H9 (cell line): ENCODE data around the gene PLEKHO1. TPM values are rescaled to one million over a fixed set of nuclear protein-coding genes. Genes with fewer than 3 reads are reported as not detected.

Experiments used
- DNase-seq: peaks from one replicate; pipeline ENCODE4 v3.0.0-alpha.2; 2017
- H2AFZ ChIP-seq: one replicate; pipeline ENCODE4 v1.6.1; 2013; ENCODE audit warnings: mild to moderate bottlenecking, low read length, control low read depth, moderate library complexity
- H2AK5ac ChIP-seq: 2 replicates; pipeline ENCODE4 v1.6.1; 2013; ENCODE audit warnings: low read length, control low read depth, mixed read lengths; ENCODE audit not compliant: insufficient read length
- H2BK120ac ChIP-seq: one replicate; pipeline ENCODE4 v1.6.1; 2013; ENCODE audit warnings: low read depth, mild to moderate bottlenecking, low read length, control low read depth, inconsistent platforms; ENCODE audit not compliant: poor library complexity, severe bottlenecking
- H2BK12ac ChIP-seq: 2 replicates; pipeline ENCODE4 v1.6.1; 2013; ENCODE audit warnings: low read length, control low read depth, mixed read lengths, low read depth; ENCODE audit not compliant: insufficient read length
- H2BK15ac ChIP-seq: 2 replicates; pipeline ENCODE4 v1.6.1; 2013; ENCODE audit warnings: low read depth, low read length, control low read depth
- H2BK20ac ChIP-seq: one replicate; pipeline ENCODE4 v1.6.1; 2013; ENCODE audit warnings: low read depth, mild to moderate bottlenecking, low read length, control low read depth, inconsistent platforms; ENCODE audit not compliant: poor library complexity, severe bottlenecking
- H2BK5ac ChIP-seq: 2 replicates; pipeline ENCODE4 v1.6.1; 2013; ENCODE audit warnings: low read length, control low read depth, mixed read lengths; ENCODE audit not compliant: insufficient read length
- H3K14ac ChIP-seq: 2 replicates; pipeline ENCODE4 v1.6.1; 2013; ENCODE audit warnings: low read length, control low read depth; ENCODE audit not compliant: insufficient read depth
- H3K18ac ChIP-seq: 2 replicates; pipeline ENCODE4 v1.6.1; 2013; ENCODE audit warnings: low read depth, mild to moderate bottlenecking, mixed read lengths, low read length, control low read depth; ENCODE audit not compliant: insufficient read length
- H3K23ac ChIP-seq: 2 replicates; pipeline ENCODE4 v1.6.1; 2013; ENCODE audit warnings: low read length, control low read depth, mixed read lengths, low read depth; ENCODE audit not compliant: insufficient read length
- H3K23me2 ChIP-seq: 2 replicates; pipeline ENCODE4 v1.6.1; 2013; ENCODE audit warnings: low read depth, mild to moderate bottlenecking, mixed read lengths, low read length, control low read depth; ENCODE audit not compliant: insufficient read length, poor library complexity, severe bottlenecking
- H3K27ac ChIP-seq: 2 replicates; pipeline ENCODE4 v1.5.1; 2013; ENCODE audit warnings: low read length, control low read depth, mixed read lengths, low read depth; ENCODE audit not compliant: insufficient read length
- H3K27me3 ChIP-seq: 2 replicates; pipeline ENCODE4 v1.6.1; 2013; ENCODE audit warnings: low read length, control low read depth, inconsistent platforms; ENCODE audit not compliant: insufficient read depth
- H3K4ac ChIP-seq: 2 replicates; pipeline ENCODE4 v1.6.1; 2013; ENCODE audit warnings: low read depth, mild to moderate bottlenecking, control low read depth, inconsistent platforms, low read length, moderate library complexity
- H3K4me1 ChIP-seq: 2 replicates; pipeline ENCODE4 v1.6.1; 2013; ENCODE audit warnings: low read length, control low read depth, inconsistent platforms; ENCODE audit not compliant: insufficient read depth
- H3K4me2 ChIP-seq: 2 replicates; pipeline ENCODE4 v1.6.1; 2013; ENCODE audit warnings: low read length, control low read depth, mixed read lengths; ENCODE audit not compliant: insufficient read length, insufficient read depth
- H3K56ac ChIP-seq: 2 replicates; pipeline ENCODE4 v1.6.1; 2013; ENCODE audit warnings: low read depth, mild to moderate bottlenecking, mixed read lengths, low read length, control low read depth; ENCODE audit not compliant: insufficient read length
- H3K79me1 ChIP-seq: 2 replicates; pipeline ENCODE4 v1.6.1; 2013; ENCODE audit warnings: low read depth, mild to moderate bottlenecking, moderate library complexity, low read length, control low read depth, inconsistent platforms; ENCODE audit not compliant: insufficient read depth, poor library complexity, severe bottlenecking
- H3K79me2 ChIP-seq: 2 replicates; pipeline ENCODE4 v1.6.1; 2013; ENCODE audit warnings: low read length, control low read depth, inconsistent platforms; ENCODE audit not compliant: insufficient read depth
- H3K9ac ChIP-seq: 2 replicates; pipeline ENCODE4 v1.6.1; 2013; ENCODE audit warnings: low read length, control low read depth, mixed read lengths; ENCODE audit not compliant: insufficient read length; ENCODE audit errors: extremely low read depth
- H3K9me3 ChIP-seq: one replicate; pipeline ENCODE4 v1.6.1; 2013; ENCODE audit warnings: low read depth, low read length, inconsistent platforms; ENCODE audit not compliant: control insufficient read depth
- H3T11ph ChIP-seq: one replicate; pipeline ENCODE4 v1.6.1; 2013; ENCODE audit warnings: mild to moderate bottlenecking, low read length, control low read depth, inconsistent platforms
- H4K20me1 ChIP-seq: one replicate; pipeline ENCODE4 v1.6.1; 2013; ENCODE audit not compliant: control insufficient read depth, insufficient read length, insufficient read depth
- H4K5ac ChIP-seq: 2 replicates; pipeline ENCODE4 v1.6.1; 2013; ENCODE audit warnings: low read depth, mild to moderate bottlenecking, mixed read lengths, low read length, control low read depth; ENCODE audit not compliant: insufficient read length
- H4K8ac ChIP-seq: replicated peaks from 2 replicates; pipeline ENCODE4 v1.6.1; 2013; ENCODE audit warnings: low read length, control low read depth, mixed read lengths, low read depth; ENCODE audit not compliant: insufficient read length
- H4K91ac ChIP-seq: 2 replicates; pipeline ENCODE4 v1.6.1; 2013; ENCODE audit warnings: low read depth, mild to moderate bottlenecking, moderate library complexity, mixed read lengths, low read length, control low read depth; ENCODE audit not compliant: insufficient read length
- H3K27ac Mint-ChIP-seq, 3 experiments: 2 replicates in 2 of 3; 3 replicates in 1 of 3; pipeline ENCODE4 v1.8.0; 2020 to 2021; ENCODE audit warnings: mixed read lengths in 3 of 3, mild to moderate bottlenecking in 1 of 3, moderate library complexity in 1 of 3
- H3K27me3 Mint-ChIP-seq: 2 replicates; pipeline ENCODE4 v1.8.0; 2021; ENCODE audit warnings: low read depth, mild to moderate bottlenecking, moderate library complexity, mixed read lengths
- H3K36me3 Mint-ChIP-seq, 3 experiments: 2 replicates in 2 of 3; 3 replicates in 1 of 3; pipeline ENCODE4 v1.8.0; 2020 to 2021; ENCODE audit warnings: low read depth in 3 of 3, mixed read lengths in 3 of 3; ENCODE audit not compliant: insufficient read depth in 1 of 3
- H3K4me1 Mint-ChIP-seq, 2 experiments: 2 replicates each; pipeline ENCODE4 v1.8.0; 2020; ENCODE audit warnings: mixed read lengths in 2 of 2
- H3K4me3 Mint-ChIP-seq, 2 experiments: 2 replicates in 1 of 2; 3 replicates in 1 of 2; pipeline ENCODE4 v1.8.0; 2020 to 2021; ENCODE audit warnings: mild to moderate bottlenecking in 2 of 2, mixed read lengths in 2 of 2, moderate library complexity in 1 of 2
- H3K9me3 Mint-ChIP-seq, 2 experiments: 2 replicates in 1 of 2; 3 replicates in 1 of 2; pipeline ENCODE4 v1.8.0; 2020; ENCODE audit warnings: mild to moderate bottlenecking in 2 of 2, mixed read lengths in 2 of 2, moderate library complexity in 1 of 2
- CTCF ChIP-seq: fragments of 200-600 bp; sonication (generic); conservative IDR thresholded peaks from 3 replicates; pipeline ENCODE4 v1.8.0; 2021; ENCODE audit warnings: antibody characterized with exemption, mild to moderate bottlenecking
- WGBS: extraction: QIAGEN DNeasy Blood & Tissue Kit; methylation state at CpG from one replicate; pipeline ENCODE4 v1.1.7; 2013; ENCODE audit warnings: missing lambda C conversion rate, low lambda C conversion rate, mixed read lengths; ENCODE audit not compliant: insufficient read length; ENCODE audit errors: extremely low coverage; 5-methylcytosine and 5-hydroxymethylcytosine counted together
- total RNA-seq: library from RNA; stranded (reverse); gene quantifications from 2 replicates; pipeline ENCODE4 v1.2.1, GENCODE V29; 2021

Gene PLEKHO1
- total RNA-seq, 1 experiment from 2014 or later = 48.1 TPM

DNA sequence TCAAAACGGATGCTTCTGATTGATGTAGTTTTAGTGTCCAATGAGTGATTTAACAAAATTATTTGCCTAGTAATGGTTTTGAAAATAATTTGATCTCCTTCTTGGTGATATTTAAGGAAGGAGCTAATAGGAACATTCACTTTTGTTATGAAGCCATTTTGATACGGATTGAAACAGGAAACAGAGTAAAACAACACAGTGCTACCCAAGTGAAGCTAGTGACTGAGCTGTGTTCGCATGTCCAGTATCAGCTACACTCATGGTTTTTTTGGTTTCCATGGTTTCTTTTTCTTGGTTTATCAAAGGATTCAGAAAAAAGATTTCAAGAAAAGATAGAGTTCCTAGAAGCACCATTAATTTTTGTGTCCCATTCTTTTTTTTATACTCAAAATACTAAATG, 40.1 kb upstream of the PLEKHO1 start:
- TF ChIP-seq CTCF = no peak
- DNase-seq = no peak
- Histone ChIP-seq H2AFZ (no peak overlapping the region), H3K4ac (no peak overlapping the region), H4K8ac (no peak overlapping the region), H3K18ac (no peak overlapping the region), H2BK120ac (no peak overlapping the region), H3K23ac (no peak overlapping the region), H3K27ac (no peak overlapping the region), H3K79me1 (no peaks in the 10 kb centered on the region), H3K79me2 (no peaks in the 10 kb centered on the region; the same call in 1 of the 2 replicates), H4K91ac (no peak overlapping the region), H4K5ac (no peak overlapping the region), H3K27me3 (no peaks in the 10 kb centered on the region), H3K9me3 (no peaks in the 10 kb centered on the region), H2BK12ac (no peak overlapping the region), H3K56ac (no peak overlapping the region), H3K14ac (no peak overlapping the region), H3K4me1 (no peaks in the 10 kb centered on the region), H2BK15ac (no peak overlapping the region), H2AK5ac (no peak overlapping the region), H3K4me2 (no peak overlapping the region), H3K23me2 (no peaks in the 10 kb centered on the region), H2BK20ac (no peak overlapping the region), H3T11ph (no peak overlapping the region), H3K9ac (no peak overlapping the region), H2BK5ac (no peak overlapping the region), H4K20me1 (no peaks in the 10 kb centered on the region)
- H3K4me3 Mint-ChIP-seq = no peak overlapping the region
- H3K9me3 Mint-ChIP-seq = peaks cover 2 to 7% of the 10 kb centered on the region in 2 experiments; a peak in 4 of 5 replicates
- H3K36me3 Mint-ChIP-seq = peaks cover 11 to 24% (median 24%) of the 10 kb centered on the region in 3 experiments
- WGBS = no CpG with 5 or more reads among the region's 3 CpGs
- H3K27me3 Mint-ChIP-seq = no peaks in the 10 kb centered on the region
- no peak overlapping the region for H3K27ac Mint-ChIP-seq
- H3K4me1 Mint-ChIP-seq = peaks cover 5% of the 10 kb centered on the region in 2 experiments; a peak in 2 of 4 replicates
